Embryonic facial prominence (tissue), 1 donor: ENCODE measurements around the gene ZCWPW2.

Experiments used
- DNase-seq: peaks from one replicate; pipeline ENCODE4 v3.0.0-alpha.2; 2016; ENCODE audit errors: extremely low spot score

The ZCWPW2 gene

GRCh38 chr3:28575100-28575745 lies 226.7 kb downstream of the ZCWPW2 start:
- DNase-seq, result no peak
